Neural cell (in vitro differentiated cells): ENCODE results near the gene SAMD7. TPM values are rescaled to one million over a fixed set of nuclear protein-coding genes. Genes with fewer than 3 reads are reported as not detected.

Experiments
- H2AFZ ChIP-seq: fragments of 200-600, 300-800 bp; sonication (generic), shearing (Covaris generic); 2 replicates; pipeline ENCODE4 v1.6.0; 2014; ENCODE audit warnings: low read depth, mild to moderate bottlenecking, antibody characterized with exemption, low read length, moderate library complexity
- H3F3A ChIP-seq: fragments of 200-600 bp; shearing (Covaris generic); 2 replicates; pipeline ENCODE4 v1.6.1; 2016; ENCODE audit warnings: mild to moderate bottlenecking, moderate library complexity, mixed read lengths, antibody characterized with exemption, low read length; ENCODE audit not compliant: insufficient read depth, poor library complexity, severe bottlenecking
- H3K27ac ChIP-seq: fragments of 200-600, 300-800 bp; sonication (generic), shearing (Covaris generic); 2 replicates; pipeline ENCODE4 v1.5.1; 2014; ENCODE audit warnings: mild to moderate bottlenecking, low read length, moderate library complexity
- H3K27me3 ChIP-seq: fragments of 300-800, 200-600 bp; sonication (generic), shearing (Covaris generic); 2 replicates; pipeline ENCODE4 v1.6.0; 2014; ENCODE audit warnings: mild to moderate bottlenecking, low read depth, low read length, moderate library complexity; ENCODE audit not compliant: insufficient read depth
- H3K36me3 ChIP-seq: fragments of 300-800, 200-600 bp; sonication (generic), shearing (Covaris generic); 2 replicates; pipeline ENCODE4 v1.5.1; 2014; ENCODE audit warnings: mild to moderate bottlenecking, antibody characterized with exemption, low read length, moderate library complexity; ENCODE audit not compliant: insufficient read depth
- H3K4me2 ChIP-seq: fragments of 300-800, 200-600 bp; sonication (generic), shearing (Covaris generic); 2 replicates; pipeline ENCODE4 v1.6.0; 2014; ENCODE audit warnings: mild to moderate bottlenecking, low read length
- H3K4me3 ChIP-seq: fragments of 300-800, 200-600 bp; sonication (generic), shearing (Covaris generic); 2 replicates; pipeline ENCODE4 v1.5.1; 2014; ENCODE audit warnings: mild to moderate bottlenecking, low read length, moderate library complexity
- H3K79me2 ChIP-seq: fragments of 200-600 bp; shearing (Covaris generic); replicated peaks from 2 replicates; pipeline ENCODE4 v1.6.0; 2014; ENCODE audit warnings: mild to moderate bottlenecking, low read length, moderate library complexity; ENCODE audit not compliant: insufficient read depth
- H3K9ac ChIP-seq: fragments of 300-800, 200-600 bp; sonication (generic), shearing (Covaris generic); 2 replicates; pipeline ENCODE4 v1.6.1; 2016; ENCODE audit warnings: mild to moderate bottlenecking, low read length, mixed read lengths
- H3K9me2 ChIP-seq: fragments of 200-600 bp; shearing (Covaris generic); 2 replicates; pipeline ENCODE4 v1.6.1; 2016; ENCODE audit warnings: mild to moderate bottlenecking, low read length, mixed read lengths; ENCODE audit not compliant: insufficient read depth
- H3K9me3 ChIP-seq: fragments of 200-600, 300-800 bp; sonication (generic), shearing (Covaris generic); 2 replicates; pipeline ENCODE4 v1.6.1; 2016; ENCODE audit warnings: mild to moderate bottlenecking, mixed run types, low read length, moderate library complexity, mixed read lengths
- H4K20me1 ChIP-seq: fragments of 200-600 bp; shearing (Covaris generic); 2 replicates; pipeline ENCODE4 v1.6.1; 2016; ENCODE audit warnings: mild to moderate bottlenecking, mixed run types; ENCODE audit not compliant: insufficient read depth
- CTCF ChIP-seq: fragments of 450-650 bp; IDR thresholded peaks from 2 replicates; pipeline ENCODE4 v1.5.1; 2014; ENCODE audit warnings: antibody characterized with exemption, mild to moderate bottlenecking, moderate library complexity; ENCODE audit not compliant: poor library complexity, severe bottlenecking
- EP300 ChIP-seq: fragments of 450-650 bp; conservative IDR thresholded peaks from 2 replicates; pipeline ENCODE4 v1.6.1; 2014; ENCODE audit warnings: antibody characterized with exemption, mild to moderate bottlenecking, moderate library complexity; ENCODE audit not compliant: poor library complexity, severe bottlenecking
- EZH2 ChIP-seq: fragments of 200-600, 300-800 bp; shearing (Covaris generic), sonication (generic); IDR thresholded peaks from 2 replicates; pipeline ENCODE4 v1.6.1; 2014; ENCODE audit warnings: antibody characterized with exemption, low read length, borderline replicate concordance, mild to moderate bottlenecking; ENCODE audit not compliant: insufficient read depth, poor library complexity, severe bottlenecking
- MXI1 ChIP-seq: fragments of 450-650 bp; conservative IDR thresholded peaks from 2 replicates; pipeline ENCODE4 v1.6.1; 2014; ENCODE audit warnings: antibody characterized with exemption, mild to moderate bottlenecking; ENCODE audit not compliant: poor library complexity, severe bottlenecking
- POLR2AphosphoS5 ChIP-seq: IDR thresholded peaks from 2 replicates; pipeline ENCODE4 v1.6.1; 2012
- RAD21 ChIP-seq: fragments of 450-650 bp; conservative IDR thresholded peaks from 2 replicates; pipeline ENCODE4 v1.6.1; 2014; ENCODE audit warnings: antibody characterized with exemption, mild to moderate bottlenecking, moderate library complexity
- REST ChIP-seq: IDR thresholded peaks from 2 replicates; pipeline ENCODE4 v1.6.1; 2012; ENCODE audit warnings: borderline replicate concordance
- SMC3 ChIP-seq: fragments of 450-650 bp; conservative IDR thresholded peaks from 2 replicates; pipeline ENCODE4 v1.6.1; 2014; ENCODE audit warnings: antibody characterized with exemption, mild to moderate bottlenecking, moderate library complexity; ENCODE audit not compliant: poor library complexity
- TAF1 ChIP-seq: IDR thresholded peaks from 2 replicates; pipeline ENCODE4 v1.6.1; 2012; ENCODE audit warnings: low read depth
- polyA plus RNA-seq: library from polyadenylated mRNA; depleted of rRNA; stranded (reverse); fragments of >200 nt; gene quantifications from 2 replicates; pipeline ENCODE4 v1.2.3, GENCODE V29; 2014

SAMD7 gene
- polyA plus RNA-seq, 1 donor from 2014 or later = not detected

- no peaks in the 10 kb centered on the region for H3K27me3 ChIP-seq
- H3F3A ChIP-seq = no peaks in the 10 kb centered on the region
- H4K20me1 ChIP-seq = no peaks in the 10 kb centered on the region
- no peak overlapping the region for H3K27ac ChIP-seq
- H3K4me3 ChIP-seq = no peak overlapping the region
- no peaks in the 10 kb centered on the region for H3K9me3 ChIP-seq
- H2AFZ ChIP-seq = no peak overlapping the region
- no peak overlapping the region for H3K9ac ChIP-seq
- H3K4me2 ChIP-seq = no peak overlapping the region
- no peaks in the 10 kb centered on the region for H3K9me2 ChIP-seq
- H3K36me3 ChIP-seq = no peaks in the 10 kb centered on the region
- no peak for TF ChIP-seq REST
- no peak for TF ChIP-seq EP300
- no peak for TF ChIP-seq MXI1
- TF ChIP-seq TAF1 = no peak
- no peak for TF ChIP-seq SMC3
- TF ChIP-seq EZH2 = no peak
- no peak for TF ChIP-seq CTCF
- TF ChIP-seq POLR2AphosphoS5 = no peak
- TF ChIP-seq RAD21 = no peak
- no peaks in the 10 kb centered on the region for H3K79me2 ChIP-seq
Observed at GRCh38 chr3:169868369-169868768, 43.0 kb upstream of the SAMD7 start.

DNA sequence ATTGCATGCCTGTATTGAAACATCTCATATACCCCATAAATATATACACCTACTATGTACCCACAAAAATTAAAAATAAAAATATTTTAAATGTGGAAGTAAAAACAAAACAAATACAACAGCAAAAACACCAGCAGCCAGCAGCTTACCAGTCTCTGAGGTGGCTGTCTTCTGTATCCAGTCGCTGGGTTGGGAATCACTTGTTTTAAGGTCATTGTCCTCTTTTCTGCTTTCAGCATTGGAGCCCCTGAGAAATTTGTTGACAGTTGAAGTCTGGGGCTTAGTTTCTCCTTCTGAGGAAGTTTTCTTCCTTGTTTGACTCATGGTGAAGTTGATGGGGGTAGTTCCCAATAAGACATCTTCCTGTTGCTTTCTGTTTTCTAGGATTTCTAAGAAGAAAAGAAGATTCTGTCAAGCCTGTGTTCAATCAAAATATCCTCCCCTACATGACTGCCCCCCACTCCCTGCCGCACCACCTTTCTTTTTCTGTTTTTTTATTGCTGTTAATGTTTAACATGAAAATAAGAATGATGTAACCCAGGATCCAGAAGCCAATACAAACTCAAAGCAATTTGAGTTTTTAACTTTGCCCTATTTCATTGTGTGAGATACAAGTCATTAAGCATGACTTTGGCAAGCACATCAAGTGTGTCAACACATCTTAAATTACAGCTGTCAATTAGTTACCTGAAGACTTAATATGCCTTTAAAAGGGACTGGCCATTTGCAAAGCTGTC is 41.7 kb upstream of the SAMD7 start, which contains the start of gene LRRC31:
TSS of gene LRRC31 (minus strand) at position 452 of the 737 bp plus-strand sequence. CDS start at position 324, 128 bp downstream.
- Histone ChIP-seq H3K27me3 (no peaks in the 10 kb centered on the region), H3K9me3 (no peaks in the 10 kb centered on the region), H4K20me1 (no peaks in the 10 kb centered on the region), H3K4me2 (no peak within 1 kb of the TSS), H3F3A (no peaks in the 10 kb centered on the region), H3K9ac (no peak within 1 kb of the TSS), H3K79me2 (no peaks in the 10 kb centered on the region), H3K27ac (no peak within 1 kb of the TSS), H3K36me3 (no peaks in the 10 kb centered on the region), H3K4me3 (no peak within 1 kb of the TSS), H3K9me2 (no peaks in the 10 kb centered on the region), H2AFZ (no peak within 1 kb of the TSS)
- TF ChIP-seq EZH2 = no peak
- TF ChIP-seq RAD21 = no peak
- no peak for TF ChIP-seq POLR2AphosphoS5
- TF ChIP-seq MXI1 = no peak
- no peak for TF ChIP-seq REST
- TF ChIP-seq EP300 = no peak
- no peak for TF ChIP-seq SMC3
